ENCODE data around the gene USB1.
A peak's percentile ranks its signal among the peaks of the same experiment; 100 is the strongest.
"Not testable (repeated sequence)": the region's sequence is repeated elsewhere in the genome, so short reads cannot be mapped to it uniquely, and the experiment has no call there.

USB1 gene

GRCh38 chr16:57998992-57999365 lies 2.2 kb upstream of the USB1 start:
- H3K4me3 ChIP-seq (ENCODE audit: low read length): peak overlapping the region; percentile 53
- TF ChIP-seq, protein P1, sequence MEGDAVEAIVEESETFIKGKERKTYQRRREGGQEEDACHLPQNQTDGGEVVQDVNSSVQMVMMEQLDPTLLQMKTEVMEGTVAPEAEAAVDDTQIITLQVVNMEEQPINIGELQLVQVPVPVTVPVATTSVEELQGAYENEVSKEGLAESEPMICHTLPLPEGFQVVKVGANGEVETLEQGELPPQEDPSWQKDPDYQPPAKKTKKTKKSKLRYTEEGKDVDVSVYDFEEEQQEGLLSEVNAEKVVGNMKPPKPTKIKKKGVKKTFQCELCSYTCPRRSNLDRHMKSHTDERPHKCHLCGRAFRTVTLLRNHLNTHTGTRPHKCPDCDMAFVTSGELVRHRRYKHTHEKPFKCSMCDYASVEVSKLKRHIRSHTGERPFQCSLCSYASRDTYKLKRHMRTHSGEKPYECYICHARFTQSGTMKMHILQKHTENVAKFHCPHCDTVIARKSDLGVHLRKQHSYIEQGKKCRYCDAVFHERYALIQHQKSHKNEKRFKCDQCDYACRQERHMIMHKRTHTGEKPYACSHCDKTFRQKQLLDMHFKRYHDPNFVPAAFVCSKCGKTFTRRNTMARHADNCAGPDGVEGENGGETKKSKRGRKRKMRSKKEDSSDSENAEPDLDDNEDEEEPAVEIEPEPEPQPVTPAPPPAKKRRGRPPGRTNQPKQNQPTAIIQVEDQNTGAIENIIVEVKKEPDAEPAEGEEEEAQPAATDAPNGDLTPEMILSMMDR (conservative IDR thresholded peaks at IDR 0.05; ENCODE audit: low read depth, low read length): no peak
- DNase-seq (ENCODE audit: low read depth): no peak

DNA sequence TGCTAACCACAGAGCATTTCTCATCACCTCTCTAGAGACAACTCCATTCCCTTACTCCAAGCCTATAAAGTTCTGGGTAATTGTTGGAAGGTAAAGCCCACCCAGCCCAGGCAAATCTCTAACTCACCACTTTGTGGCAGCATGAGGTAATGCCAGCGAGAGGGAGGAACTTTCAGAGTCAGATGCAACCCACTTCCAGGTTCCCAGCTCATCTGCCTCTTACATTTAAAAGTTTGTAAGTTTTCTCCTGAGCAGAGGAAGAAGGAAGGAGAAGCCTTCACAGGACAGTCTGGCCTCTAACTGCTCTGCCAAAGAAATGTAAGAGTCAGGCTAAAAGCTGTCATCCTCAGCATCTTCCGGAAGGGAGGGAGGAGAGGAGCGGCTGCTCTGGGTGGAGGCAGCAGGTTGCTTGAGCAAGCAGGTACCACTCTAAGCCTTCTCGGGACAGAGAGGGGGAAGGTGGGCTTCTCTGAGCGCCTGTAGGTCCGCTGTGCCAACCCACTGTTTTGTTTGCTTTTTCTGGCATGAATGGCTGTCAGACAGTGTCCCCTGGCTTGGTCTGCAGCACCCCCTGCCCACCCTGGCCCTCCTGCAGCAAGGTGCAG lies 1.7 kb upstream of the USB1 start:
- DNase-seq (ENCODE audit: low read depth): no peak
- TF ChIP-seq, protein P1 (conservative IDR thresholded peaks at IDR 0.05; ENCODE audit: low read depth, low read length): no peak
- H3K4me3 ChIP-seq (ENCODE audit: low read length): peak overlapping the region; percentile 53

- no peak for DNase-seq (ENCODE audit: low read depth)
- peak within 1 kb of the TSS; percentile 83 for H3K4me3 ChIP-seq (ENCODE audit: low read length)
These were observed 1.1 kb upstream of the USB1 start, which contains the start of gene ZNF319 for GRCh38 chr16:57999971-58000705. Gene ZNF319, minus strand, starts transcription at chr16:58000672. Its CDS starts 2,407 bp downstream, at chr16:57998265.

DNA sequence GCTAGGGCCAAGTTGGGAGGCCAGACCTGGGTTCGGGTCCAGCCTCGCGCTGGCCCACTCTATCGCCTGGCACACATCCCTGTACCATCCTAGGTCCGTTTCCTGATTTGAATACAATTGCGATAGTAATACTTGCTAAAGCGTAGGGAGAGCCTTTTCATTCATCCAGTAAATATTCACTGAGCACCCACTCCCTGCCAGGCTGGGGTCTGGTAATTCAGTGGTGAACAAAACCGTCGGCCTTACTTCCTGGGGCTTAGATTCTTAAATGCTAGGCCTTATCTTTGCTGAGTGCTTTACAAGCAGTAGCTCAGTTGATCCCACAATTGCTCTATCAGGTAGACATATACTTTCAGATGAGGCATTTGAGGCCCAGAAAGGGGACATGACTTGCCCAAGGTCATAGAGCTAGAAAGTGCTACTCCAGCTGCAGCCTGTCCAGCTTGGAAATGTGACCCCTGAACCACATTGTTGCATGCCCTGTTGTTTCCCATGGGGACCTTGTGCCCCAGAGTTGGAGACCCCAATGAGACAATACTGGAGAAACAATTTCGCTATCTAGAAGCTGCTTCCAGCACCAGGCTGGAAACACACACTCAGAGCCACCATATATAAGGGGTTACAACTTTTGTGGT lies 691 bp downstream of the USB1 start:
- H3K4me3 ChIP-seq (ENCODE audit: low read length): peak overlapping the region; percentile 83
- no peak for DNase-seq (ENCODE audit: low read depth)
- TF ChIP-seq, protein P1 (conservative IDR thresholded peaks at IDR 0.05; ENCODE audit: low read depth, low read length): no peak

More at GRCh38 chr16:57999971-58000705, 1.1 kb upstream of the USB1 start, which contains the start of gene ZNF319:
- TF ChIP-seq, protein P1 (conservative IDR thresholded peaks at IDR 0.05; ENCODE audit: low read depth, low read length): no peak

DNA sequence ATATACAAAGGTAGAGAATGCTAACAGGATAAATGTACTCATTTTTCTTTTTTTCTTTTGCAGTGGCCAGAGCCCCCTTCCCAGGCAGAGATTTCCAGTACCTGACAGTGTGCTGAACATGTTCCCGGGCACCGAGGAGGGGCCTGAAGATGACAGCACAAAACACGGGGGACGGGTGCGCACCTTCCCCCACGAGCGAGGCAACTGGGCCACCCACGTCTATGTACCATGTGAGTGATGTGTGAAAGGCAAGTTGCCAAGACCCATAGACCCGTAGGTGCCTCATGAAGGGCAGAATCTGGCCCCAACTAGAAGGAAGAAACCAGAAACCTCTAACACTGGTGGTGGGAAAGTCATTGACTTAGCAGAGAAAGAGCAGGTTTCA lies 1.2 kb downstream of the USB1 start:
- TF ChIP-seq, protein P1 (conservative IDR thresholded peaks at IDR 0.05; ENCODE audit: low read depth, low read length): no peak
- no peak overlapping the region for H3K4me3 ChIP-seq (ENCODE audit: low read length)
- no peak for DNase-seq (ENCODE audit: low read depth)

GRCh38 chr16:58002936-58003335 lies 1.7 kb downstream of the USB1 start:
- no peak overlapping the region for H3K4me3 ChIP-seq (ENCODE audit: low read length)
- DNase-seq (ENCODE audit: low read depth): no peak
- TF ChIP-seq, protein P1 (conservative IDR thresholded peaks at IDR 0.05; ENCODE audit: low read depth, low read length): no peak

DNA sequence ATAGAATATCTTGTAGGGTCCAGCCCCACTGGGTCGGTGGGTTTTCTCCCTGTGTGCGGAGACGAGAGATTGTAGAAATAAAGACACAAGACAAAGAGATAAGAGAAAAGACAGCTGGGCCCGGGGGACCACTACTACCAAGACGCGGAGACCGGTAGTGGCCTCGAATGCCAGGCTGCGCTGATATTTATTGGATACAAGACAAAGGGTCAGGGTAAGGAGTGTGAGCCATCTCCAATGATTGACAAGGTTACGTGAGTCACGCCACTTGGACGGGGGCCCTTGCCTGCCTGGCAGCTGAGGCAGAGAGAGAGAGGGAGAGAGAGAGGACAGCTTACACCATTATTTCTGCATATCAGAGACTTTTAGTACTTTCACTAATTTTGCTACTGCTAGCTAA lies 3.5 kb downstream of the USB1 start:
- not testable (repeated sequence) for H3K4me3 ChIP-seq (ENCODE audit: low read length); DNase-seq (ENCODE audit: low read depth)
